HG02840 (cell line): ENCODE measurements around the gene DAGLB.
"Not testable (repeated sequence)": the region's sequence is repeated elsewhere in the genome, so short reads cannot be mapped to it uniquely, and the experiment has no call there.

Source experiments
- ATAC-seq: cut with Tn5 transposase; IDR thresholded peaks from one replicate; pipeline ENCODE4 v1.9.1; 2021; ENCODE audit warnings: mild to moderate bottlenecking, moderate library complexity, moderate number of reproducible peaks; ENCODE audit not compliant: unreplicated experiment, low FRiP score

DAGLB gene

GRCh38 chr7:6380310-6381095 lies 67.3 kb downstream of the DAGLB start:
- no peak for ATAC-seq

- ATAC-seq = no peak
These were observed 67.9 kb downstream of the DAGLB start for GRCh38 chr7:6379886-6380285.

- not testable (repeated sequence) for ATAC-seq
These were observed 69.2 kb downstream of the DAGLB start for GRCh38 chr7:6378556-6378955.

DNA sequence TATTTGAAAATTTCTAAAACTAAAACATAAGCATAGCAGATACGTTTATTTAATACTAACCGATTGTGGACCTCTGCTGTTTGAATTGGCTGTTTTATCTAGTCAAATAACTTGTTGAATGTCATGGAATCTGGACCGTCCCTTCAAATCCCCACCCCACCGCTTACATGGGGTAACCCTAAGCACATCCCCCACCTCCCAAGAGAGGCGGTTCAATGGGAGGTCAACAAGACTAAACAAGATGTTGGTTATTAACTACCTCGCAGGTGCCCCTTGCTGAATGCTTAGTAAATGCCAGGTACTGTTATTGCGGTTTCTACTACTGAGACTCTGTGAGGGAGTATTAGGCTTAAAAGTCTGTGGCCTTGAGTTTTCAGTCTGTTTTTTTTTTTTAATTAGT lies 70.9 kb downstream of the DAGLB start:
- no peak for ATAC-seq

DNA sequence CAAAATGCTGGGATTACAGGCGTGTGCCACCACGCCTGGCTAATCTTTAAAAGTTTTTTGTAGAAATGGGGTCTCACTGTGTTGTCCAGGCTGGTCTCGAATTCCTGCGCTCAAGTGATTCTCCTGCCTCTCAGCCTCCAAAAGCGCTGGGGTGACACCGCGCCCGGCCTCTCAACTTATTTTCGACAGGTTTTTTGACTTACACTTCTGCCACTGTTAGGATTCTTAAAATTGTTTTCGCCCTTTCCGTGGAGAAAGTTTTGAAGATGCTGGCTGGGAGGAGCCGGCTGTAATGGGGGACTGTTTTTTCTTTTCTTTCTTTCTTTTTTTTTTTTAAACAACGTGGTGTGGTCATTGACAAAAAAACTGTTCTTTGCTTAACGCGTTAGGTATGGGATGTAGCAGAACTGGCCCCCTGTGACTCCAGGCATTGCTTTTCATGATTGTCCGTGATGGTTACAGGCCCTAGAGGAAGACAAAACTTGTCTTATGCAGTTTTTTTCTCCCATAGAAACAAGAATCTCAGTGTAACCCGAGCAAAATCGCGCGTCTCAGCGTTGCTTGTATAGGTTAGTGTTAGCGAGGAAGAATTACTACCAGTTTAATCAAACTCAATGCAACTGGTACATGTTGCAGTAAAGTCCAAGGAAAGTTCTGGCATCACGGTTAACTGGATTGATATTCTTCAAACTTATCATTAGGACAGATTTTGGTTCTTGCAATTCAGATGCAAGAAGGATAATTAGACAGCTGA lies 72.2 kb downstream of the DAGLB start:
- no peak for ATAC-seq

GRCh38 chr7:6367701-6368211 lies 80.0 kb downstream of the DAGLB start:
- no peak for ATAC-seq

GRCh38 chr7:6365451-6365850 lies 82.3 kb downstream of the DAGLB start:
- ATAC-seq = no peak

GRCh38 chr7:6360841-6361240 lies 86.9 kb downstream of the DAGLB start:
- ATAC-seq = no peak

DNA sequence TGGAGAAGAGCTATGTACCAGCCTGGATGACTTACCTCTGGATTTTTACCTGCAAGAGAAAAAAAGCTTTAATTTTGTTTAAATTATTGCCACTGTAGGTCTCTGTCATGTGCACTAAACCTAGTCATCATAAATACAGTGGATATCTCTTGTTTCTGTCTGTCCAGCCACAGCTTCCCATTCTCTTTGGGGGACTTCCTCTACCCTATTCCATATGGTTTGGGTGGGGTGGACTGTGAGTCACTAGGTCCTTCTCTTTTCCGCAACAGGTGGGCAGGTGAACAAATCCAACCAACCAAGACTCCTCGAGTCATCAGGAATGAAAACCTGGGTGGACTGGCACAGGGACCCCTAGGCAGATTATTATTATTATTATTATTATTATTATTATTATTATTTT lies 88.0 kb downstream of the DAGLB start:
- no peak for ATAC-seq
